Putamen (tissue), 1 donor: ENCODE results near the gene TAMM41.
"Not testable (repeated sequence)": the region's sequence is repeated elsewhere in the genome, so short reads cannot be mapped to it uniquely, and the experiment has no call there.

Source experiments
- DNase-seq: peaks from one replicate; pipeline ENCODE4 v3.0.0-alpha.2; 2016; ENCODE audit warnings: low spot score

Gene TAMM41, protein sequence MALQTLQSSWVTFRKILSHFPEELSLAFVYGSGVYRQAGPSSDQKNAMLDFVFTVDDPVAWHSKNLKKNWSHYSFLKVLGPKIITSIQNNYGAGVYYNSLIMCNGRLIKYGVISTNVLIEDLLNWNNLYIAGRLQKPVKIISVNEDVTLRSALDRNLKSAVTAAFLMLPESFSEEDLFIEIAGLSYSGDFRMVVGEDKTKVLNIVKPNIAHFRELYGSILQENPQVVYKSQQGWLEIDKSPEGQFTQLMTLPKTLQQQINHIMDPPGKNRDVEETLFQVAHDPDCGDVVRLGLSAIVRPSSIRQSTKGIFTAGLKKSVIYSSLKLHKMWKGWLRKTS

GRCh38 chr3:11846281-11847266 lies at the start of gene TAMM41:
TSS of gene TAMM41 (minus strand) at chr3:11846885. CDS start at chr3:11846636, 249 bp downstream.
- DNase-seq: peak; percentile 91

- DNase-seq: no peak
Observed at GRCh38 chr3:11878837-11879236, 32.2 kb upstream of the TAMM41 start.

DNA sequence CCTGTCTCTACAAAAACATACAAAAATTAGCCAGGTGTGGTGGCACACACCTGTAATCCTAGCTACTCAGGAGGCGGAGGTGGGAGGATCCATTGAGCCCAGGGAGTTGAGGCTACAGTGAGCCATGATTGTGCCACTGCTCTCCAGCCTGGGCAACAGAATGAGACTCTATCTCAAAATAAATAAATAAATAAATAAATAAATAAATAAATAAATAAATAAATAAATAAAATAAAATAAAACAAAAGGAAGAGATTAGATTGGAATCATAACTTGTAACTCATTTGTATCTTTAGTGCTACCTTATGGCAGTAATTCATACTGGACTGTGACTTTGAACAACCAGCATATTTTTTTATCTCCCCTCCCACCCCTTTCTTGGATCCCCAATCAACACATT lies 28.0 kb upstream of the TAMM41 start:
- DNase-seq: not testable (repeated sequence)

DNA sequence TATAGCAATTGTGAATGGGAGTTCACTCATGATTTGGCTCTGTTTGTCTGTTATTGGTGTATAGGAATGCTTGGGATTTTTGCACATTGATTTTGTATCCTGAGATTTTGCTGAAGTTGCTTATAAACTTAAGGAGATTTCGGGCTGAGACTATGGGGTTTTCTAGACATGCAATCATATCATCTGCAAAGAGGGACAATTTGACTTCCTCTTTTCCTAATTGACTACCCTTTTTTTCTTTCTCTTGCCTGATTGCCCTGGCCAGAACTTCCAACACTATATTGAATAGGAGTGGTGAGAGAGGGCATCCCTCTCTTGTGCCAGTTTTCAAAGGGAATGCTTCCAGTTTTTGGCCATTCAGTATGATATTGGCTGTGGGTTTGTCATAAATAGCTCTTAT lies 17.1 kb upstream of the TAMM41 start:
- not testable (repeated sequence) for DNase-seq

GRCh38 chr3:11862584-11862983 lies 15.9 kb upstream of the TAMM41 start:
- not testable (repeated sequence) for DNase-seq

DNA sequence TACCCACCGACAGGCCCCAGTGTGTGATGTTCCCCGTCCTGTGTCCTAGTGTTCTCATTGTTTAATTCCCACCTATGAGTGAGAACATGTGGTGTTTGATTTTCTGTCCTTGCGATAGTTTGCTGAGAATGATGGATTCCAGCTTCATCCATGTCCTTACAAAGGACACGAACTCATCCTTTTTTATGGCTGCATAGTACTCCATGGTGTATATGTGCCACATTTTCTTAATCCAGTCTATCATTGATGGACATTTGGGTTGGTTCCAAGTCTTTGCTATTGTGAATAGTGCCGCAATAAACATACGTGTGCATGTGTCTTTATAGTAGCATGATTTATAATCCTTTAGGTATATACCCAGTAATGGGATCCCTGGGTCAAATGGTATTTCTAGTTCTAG lies 15.5 kb upstream of the TAMM41 start:
- not testable (repeated sequence) for DNase-seq

DNA sequence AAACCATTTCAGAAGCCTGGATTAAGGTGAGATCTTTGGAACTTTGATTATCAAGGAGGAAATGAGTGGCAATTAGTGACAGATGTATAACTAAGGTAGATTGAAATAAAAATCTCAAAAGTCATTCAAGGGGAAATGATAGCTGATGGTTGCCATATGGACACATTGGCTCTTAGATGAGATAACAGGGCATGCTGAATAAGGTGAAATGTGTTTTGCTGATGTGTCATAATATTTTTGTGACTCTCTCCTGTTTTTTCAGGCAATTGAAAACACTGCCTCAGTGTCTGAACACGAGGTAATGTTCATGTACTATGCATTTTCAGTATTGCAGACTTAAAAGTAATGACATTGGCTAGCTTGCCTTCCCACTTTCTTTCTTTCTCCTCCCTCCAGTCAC lies 13.5 kb upstream of the TAMM41 start:
- not testable (repeated sequence) for DNase-seq

DNA sequence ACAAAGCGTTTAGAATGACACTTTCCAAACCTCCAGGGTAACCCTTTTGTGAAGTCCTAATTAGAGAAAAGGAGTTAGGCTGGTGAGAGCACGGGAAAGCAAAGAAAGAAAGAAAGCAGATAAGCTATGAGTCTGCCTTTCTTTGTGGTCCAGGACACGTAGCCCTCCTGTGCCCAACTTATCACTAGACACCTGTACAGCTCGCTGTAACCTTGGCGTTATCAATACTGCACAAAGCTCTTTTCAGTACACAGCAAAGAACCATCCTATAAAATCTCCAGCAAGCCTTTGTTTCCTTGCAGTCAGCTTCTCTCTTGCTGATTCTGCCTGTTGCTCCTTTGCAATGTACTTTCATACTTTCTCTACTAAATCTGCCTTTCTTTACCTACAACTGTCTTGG lies 6.8 kb upstream of the TAMM41 start:
- no peak for DNase-seq

- DNase-seq: no peak
Observed at GRCh38 chr3:11850003-11850402, 3.3 kb upstream of the TAMM41 start.

DNA sequence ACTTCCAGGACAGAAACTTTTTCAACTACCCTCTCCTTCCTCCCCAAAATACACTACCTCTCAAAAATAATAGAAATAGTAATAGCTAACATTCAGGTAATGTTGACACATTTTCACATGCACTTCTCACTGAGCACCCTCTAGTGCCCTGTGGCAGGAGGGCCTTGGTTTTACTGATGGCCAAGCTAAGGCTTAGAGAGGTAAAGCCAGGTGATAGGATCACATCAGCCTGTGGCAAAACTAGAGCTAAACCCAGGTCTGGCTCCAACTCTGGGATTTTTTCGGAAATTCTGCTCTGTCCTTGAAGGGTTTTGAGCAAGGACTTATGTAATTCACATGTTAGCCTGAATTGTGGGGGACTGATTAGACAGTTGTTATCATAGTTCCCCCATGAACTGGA lies 922 bp upstream of the TAMM41 start:
- DNase-seq: no peak

GRCh38 chr3:11845651-11846050 lies 1.0 kb downstream of the TAMM41 start:
- DNase-seq: no peak

DNA sequence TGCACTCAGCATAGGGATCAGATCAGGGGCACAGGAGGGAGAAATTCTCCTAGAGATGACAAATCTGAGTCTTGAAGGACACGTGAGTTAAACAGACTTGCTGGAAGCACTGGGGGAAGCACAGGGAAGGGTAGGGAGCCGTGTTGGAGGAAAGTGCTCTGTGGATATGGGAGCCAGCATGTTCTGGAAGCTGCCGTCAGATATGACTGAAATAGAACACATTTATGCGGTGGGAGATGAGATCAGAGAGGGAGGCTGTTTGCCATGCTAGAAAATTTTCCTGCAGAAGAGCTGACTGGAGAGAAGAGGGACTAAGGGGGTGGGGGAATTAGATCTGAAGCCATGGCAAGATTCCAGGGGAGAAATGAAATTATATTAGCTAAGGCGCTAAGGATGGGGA lies 1.8 kb downstream of the TAMM41 start:
- peak; percentile 68 for DNase-seq

DNA sequence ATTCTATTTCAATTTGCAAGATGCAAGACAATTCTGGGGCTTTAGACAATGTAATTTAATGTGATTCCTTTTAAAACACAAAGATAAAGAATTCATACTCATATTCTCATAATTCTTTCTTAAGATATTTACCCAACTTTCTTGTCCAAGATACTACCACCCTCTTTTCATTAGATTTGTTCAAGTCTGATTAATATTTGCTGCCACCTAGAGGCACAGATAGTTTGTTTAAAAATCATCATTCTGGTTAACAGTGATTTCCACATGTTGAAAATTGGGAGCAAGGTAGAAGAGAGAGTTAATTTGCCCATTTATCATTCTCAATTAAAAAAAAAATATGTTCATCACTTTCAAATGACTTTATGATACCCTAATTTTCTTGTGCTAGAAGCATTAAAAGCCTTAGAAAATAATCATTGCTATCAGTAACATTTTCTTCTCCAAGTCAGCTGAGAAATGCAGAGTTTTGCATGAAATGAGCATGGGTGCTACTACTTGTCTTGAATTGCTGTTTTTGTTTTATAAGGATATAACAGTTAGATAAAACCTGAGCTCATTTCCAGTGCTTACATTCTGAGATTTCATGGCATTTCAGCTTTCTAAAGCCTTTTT lies 11.6 kb downstream of the TAMM41 start:
- DNase-seq: no peak

DNA sequence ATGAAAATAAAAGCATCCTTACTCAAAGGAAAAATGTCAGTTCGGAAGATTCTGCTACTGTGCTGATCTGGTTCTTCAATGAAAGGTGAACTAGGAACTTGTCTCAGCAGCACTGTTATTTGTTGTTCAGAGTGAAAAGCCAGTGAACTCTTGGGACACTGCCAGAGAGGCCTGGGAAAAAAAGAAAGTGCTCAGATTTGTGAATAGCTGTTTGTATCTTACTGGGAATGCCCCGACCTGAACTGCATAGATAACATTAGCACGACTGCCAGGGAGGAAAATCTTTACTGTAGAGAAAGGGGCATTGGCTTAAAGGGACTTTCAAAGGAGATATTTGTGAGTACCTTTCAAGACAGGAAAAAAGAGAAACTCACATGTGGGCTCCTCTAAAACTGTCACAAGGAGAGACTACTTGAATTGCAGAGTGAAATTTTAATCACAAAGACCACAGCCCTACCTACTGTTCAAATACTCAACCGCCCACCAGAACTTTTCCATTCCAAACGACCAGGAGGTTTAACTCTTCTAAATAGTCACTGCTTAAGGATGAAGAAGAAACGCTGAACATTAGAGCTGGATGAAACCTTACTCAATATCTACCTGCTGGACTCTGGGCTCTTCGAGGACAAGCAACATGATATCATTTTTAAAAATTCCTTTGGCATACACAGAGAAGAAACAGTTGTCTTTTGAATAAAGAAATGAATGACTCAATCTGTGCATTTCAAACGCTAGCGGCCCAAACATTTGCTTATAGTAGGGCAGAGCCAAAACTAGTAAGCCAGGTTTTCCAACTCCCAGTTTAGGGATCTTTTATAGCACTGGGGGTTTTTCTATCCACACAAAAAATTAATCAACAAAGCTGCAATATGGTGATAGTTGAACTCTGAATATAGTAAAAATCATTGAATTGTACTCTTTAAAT lies 13.4 kb downstream of the TAMM41 start:
- peak; percentile 49 for DNase-seq

- DNase-seq: no peak
Observed at GRCh38 chr3:11829416-11829815, 17.3 kb downstream of the TAMM41 start.

GRCh38 chr3:11826628-11827265 lies 19.9 kb downstream of the TAMM41 start:
- no peak for DNase-seq

DNA sequence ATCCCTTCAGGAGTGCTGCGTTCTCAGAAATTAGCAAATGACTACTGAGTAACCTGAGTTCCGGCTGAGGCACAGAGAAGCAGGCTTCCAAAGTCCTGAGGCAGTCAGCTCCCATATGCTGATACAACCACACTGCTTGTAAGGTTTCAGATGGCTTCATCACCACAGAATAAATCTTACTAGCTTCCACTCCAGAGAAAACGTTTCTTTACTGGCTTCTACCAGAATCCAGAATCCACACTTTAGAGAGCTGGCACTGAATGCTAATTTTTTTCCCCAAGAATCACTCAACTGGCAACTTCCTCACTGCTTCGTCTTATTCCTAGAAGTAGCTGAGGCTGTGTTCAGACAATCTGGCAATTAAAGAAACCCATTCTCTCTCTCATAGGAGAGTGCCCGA lies 21.4 kb downstream of the TAMM41 start:
- no peak for DNase-seq

DNA sequence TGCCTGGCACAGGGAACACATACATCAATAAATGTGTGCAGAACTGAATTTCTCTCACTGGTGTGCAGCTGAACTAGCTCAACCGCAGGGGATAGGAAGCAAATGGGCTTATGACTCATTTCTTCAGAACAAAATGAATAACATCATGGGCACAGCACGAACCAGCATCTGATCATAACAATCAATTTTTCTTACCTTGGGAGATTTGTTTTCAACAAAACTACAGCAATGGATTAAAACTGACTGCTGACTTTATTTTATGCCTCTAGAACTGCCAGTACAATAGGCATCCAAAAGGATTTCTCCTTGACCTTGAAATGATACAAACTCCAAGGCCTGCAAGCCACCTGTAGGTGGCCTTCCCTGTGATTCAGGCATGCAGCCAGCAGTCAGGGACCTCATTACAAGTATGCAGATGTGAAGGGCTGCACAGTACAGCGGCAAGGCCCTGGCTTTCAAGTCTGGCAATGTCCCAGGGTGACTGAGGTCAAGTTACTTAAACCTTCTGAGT lies 26.1 kb downstream of the TAMM41 start:
- no peak for DNase-seq

- no peak for DNase-seq
Observed at GRCh38 chr3:11819146-11819689, 27.5 kb downstream of the TAMM41 start.

GRCh38 chr3:11818033-11818432 lies 28.7 kb downstream of the TAMM41 start:
- DNase-seq: no peak
